ENCODE data around the gene NTN4.

GRCh38 chr12:95742586-95742985 lies 48.0 kb downstream of the NTN4 start:
- TF ChIP-seq POLR2A (IDR thresholded peaks at IDR 0.05; ENCODE audit: low read length) = no peak
- no peak for TF ChIP-seq GATA1 (IDR thresholded peaks at IDR 0.05; ENCODE audit: low read depth, low read length)

All from erythroblast (primary cell).